ENCODE measurements around the gene DDA1. TPM values are rescaled to one million over a fixed set of nuclear protein-coding genes. Genes with fewer than 3 reads are reported as not detected.

Gene DDA1
- total RNA-seq, 2 experiments from 2014 or later = 47.7 to 58.9 TPM

DNA sequence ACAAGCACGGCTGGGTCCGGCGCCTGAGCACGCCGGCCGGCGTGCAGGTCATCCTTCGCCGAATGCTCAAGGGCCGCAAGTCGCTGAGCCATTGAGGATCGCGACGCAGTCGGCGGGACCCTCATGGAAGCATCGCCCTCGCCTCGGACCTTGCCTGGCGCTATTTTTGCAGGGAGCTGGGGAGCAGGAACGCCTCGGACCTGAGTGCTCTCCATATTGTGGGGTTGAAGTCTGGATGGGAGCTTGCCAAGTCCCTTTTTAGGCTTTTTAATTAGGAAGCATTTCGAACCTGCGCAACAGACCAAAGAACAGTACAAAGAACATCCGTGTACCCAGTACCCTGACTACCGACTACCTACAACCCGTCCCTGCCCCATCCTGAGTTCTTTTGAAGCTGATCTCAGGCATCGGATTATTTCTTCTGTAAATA is 3.1 kb upstream of the DDA1 start:
- Mint-ChIP-seq H3K36me3 (peaks cover 3% of the 10 kb centered on the region), H3K27me3 (no peaks in the 10 kb centered on the region), H3K4me3 (peak overlapping the region; percentile 87), H3K4me1 (peaks cover 56% of the 10 kb centered on the region), H3K9me3 (ENCODE audit: low read depth) (no peaks in the 10 kb centered on the region), H3K27ac (peak overlapping the region; percentile 89)
- no peak for DNase-seq
- ATAC-seq = no peak
- CTCF ChIA-PET = interaction anchor here (0.9 to 6.2 kb wide), 6 partner anchors 13 to 99 kb away, joined by 3 to 44 read pairs (median 6); partner anchors contain the start of genes ANO8 and BST2

DNA sequence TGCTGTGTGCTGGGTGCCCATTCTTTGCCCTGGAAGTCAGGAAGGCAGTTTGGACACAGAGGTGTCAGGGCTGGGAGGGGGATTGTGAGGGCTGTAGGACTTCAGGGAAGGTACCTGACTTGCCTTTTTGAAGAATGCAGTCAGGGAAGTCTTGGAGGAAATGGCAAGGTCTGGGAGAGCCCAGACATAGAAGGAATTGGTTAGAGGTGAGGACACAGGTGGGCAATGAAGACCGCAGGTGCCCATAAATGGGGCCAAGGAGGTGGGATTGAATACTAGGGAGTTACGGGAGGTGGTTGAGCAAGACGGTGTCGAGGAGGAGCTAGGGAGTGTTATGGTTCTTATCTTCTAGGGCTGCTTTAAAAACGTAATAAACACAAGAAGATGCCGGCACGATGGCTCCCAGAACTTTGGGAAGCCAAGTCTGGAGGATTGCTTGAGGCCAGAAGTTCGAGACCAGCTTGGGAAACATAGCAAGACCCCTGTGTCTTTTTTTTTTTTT is 1.4 kb upstream of the DDA1 start:
- CTCF ChIA-PET = interaction anchor here (0.7 to 6.2 kb wide), 7 partner anchors 13 to 188 kb away, joined by 3 to 44 read pairs (median 3); partner anchors contain the start of gene ANO8
- Mint-ChIP-seq H3K9me3 (ENCODE audit: low read depth) (no peaks in the 10 kb centered on the region), H3K27ac (peak overlapping the region; percentile 3), H3K4me3 (peak overlapping the region; percentile 4), H3K36me3 (peaks cover 3% of the 10 kb centered on the region), H3K4me1 (peaks cover 56% of the 10 kb centered on the region), H3K27me3 (no peaks in the 10 kb centered on the region)
- ATAC-seq (no peak), DNase-seq (no peak)

DNA sequence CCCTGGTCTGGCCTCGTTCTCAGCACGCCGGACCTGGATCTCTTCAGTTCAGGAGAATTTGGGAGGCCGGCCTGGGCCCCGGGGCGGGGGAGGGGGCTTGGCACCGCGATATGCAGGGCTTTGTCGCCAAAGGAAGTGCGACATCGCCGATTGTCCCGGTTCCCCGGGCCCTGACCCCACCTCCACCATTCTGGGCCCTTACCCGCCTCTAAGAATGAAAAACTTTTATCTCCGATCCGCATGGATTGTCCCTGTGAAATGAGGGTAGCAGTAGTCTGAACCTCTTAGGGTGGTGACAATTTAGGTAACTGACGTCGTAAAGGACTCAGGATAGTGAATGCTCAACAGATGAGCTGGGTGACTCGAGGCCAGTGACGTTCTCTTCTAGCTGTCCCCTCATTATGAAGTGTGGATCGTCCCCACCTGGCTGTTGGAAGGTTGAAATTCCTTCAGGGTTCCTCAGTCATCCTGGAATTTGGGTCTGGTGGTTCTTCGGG is 650 bp downstream of the DDA1 start:
- Mint-ChIP-seq H3K27ac (peak overlapping the region; percentile 95), H3K27me3 (no peaks in the 10 kb centered on the region), H3K36me3 (peaks cover 9% of the 10 kb centered on the region), H3K9me3 (ENCODE audit: low read depth) (no peaks in the 10 kb centered on the region), H3K4me1 (peaks cover 41% of the 10 kb centered on the region), H3K4me3 (peak overlapping the region; percentile 90)
- no peak for ATAC-seq
- CTCF ChIA-PET = interaction anchor here (0.7 to 6.2 kb wide), 7 partner anchors 17 to 257 kb away, joined by 3 to 44 read pairs (median 7); partner anchors contain the start of genes ANO8, BABAM1 and GTPBP3
- DNase-seq = peak; percentile 55

DNA sequence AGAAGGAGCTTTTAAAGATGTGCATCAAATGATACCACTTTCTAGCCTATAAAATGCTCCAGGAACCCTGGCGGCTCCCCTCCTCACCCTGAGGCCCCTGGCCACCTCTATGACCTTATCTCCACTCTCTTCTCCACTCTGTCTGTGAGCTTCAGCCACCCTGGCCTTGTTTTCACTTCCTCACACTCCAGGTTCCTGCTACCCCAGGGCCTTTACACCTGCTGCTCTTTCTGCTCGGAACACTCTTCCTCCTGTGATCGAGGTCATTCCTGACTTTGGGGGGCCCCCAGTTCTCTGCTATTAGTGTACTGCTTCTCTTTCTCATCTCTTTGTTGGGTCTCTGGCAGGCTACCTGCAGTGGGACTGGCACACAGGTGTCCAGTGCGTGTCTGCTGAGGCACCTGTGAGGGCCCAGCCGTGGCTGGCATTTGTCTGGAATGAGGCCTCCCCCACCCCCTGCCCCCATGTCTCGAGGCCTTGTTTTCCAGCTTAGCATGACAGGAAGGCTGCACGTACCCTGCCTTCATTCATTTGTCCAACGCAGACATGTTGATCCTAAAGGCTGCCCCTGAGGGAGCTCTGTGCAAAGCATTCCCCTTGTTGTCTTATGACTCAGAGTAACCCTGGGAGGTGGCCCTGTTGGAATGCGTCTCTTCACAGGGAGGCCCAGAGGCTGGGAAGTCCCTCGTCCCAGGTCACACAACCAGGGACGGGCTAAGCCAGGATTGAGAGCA is 2.3 kb downstream of the DDA1 start:
- peak overlapping the region; percentile 39 for H3K27ac Mint-ChIP-seq

DNA sequence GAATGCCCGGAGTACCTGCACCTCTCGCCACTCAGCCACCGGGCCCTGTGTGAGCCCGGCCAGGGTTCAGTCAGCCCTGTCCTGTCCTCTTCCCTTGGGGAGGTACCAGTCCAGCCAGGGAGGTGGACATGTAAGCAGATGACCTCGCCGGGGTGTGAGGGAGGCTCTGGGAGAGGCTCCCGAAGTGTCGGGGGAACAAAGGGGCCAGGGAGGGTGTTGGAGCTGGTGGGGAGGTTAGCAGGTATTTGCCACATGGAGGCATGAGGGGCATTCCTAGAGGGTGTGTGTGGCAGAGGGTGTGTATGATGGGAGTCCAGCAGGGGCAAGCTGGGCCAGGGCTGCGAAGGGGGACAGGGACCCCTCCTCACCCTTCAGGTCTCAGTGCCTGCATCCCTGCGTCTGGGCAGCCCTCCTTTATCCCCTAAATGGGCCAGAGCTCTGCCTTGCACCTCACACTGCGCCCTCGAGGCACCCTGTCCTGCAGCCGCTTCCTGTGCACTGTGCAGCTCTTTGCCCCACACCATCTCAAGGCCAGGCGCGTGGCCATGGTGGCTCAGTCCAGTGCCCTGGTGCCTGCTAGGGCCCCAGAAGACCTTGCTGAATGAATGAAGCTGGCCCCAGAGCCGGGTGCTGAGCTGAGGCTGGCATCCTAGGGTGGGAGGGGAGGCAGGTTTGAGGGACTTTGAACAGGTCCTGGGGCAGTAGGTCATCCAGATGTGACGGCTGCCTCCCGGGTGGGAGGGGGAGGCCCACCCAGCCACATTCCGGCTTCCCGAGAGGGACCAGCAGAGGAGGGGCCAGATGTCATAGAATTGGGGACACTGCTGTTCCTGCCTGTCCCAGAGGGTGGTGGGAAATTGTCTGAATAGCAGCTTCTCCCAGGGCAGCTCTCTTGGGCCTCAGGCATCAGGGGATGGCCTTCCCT is 3.1 kb downstream of the DDA1 start:
- CTCF ChIA-PET = interaction anchor here (1.7 kb wide), 1 partner anchor 22 kb away, joined by 5 read pairs; the partner anchor contains the start of gene ANO8
- H3K4me3 Mint-ChIP-seq = no peak overlapping the region
- no peaks in the 10 kb centered on the region for H3K27me3 Mint-ChIP-seq
- no peak overlapping the region for H3K27ac Mint-ChIP-seq
- ATAC-seq = no peak
- DNase-seq = no peak
- H3K4me1 Mint-ChIP-seq = peaks cover 32% of the 10 kb centered on the region
- peaks cover 16% of the 10 kb centered on the region for H3K36me3 Mint-ChIP-seq
- H3K9me3 Mint-ChIP-seq (ENCODE audit: low read depth) = no peaks in the 10 kb centered on the region

More for the DNA sequence above, 2.3 kb downstream of the DDA1 start:
- H3K27me3 Mint-ChIP-seq = no peaks in the 10 kb centered on the region
- H3K9me3 Mint-ChIP-seq (ENCODE audit: low read depth) = no peaks in the 10 kb centered on the region
- DNase-seq = no peak
- no peak overlapping the region for H3K4me3 Mint-ChIP-seq
- ATAC-seq = no peak
- peaks cover 40% of the 10 kb centered on the region for H3K4me1 Mint-ChIP-seq
- CTCF ChIA-PET = no interaction called here
- peaks cover 16% of the 10 kb centered on the region for H3K36me3 Mint-ChIP-seq

DNA sequence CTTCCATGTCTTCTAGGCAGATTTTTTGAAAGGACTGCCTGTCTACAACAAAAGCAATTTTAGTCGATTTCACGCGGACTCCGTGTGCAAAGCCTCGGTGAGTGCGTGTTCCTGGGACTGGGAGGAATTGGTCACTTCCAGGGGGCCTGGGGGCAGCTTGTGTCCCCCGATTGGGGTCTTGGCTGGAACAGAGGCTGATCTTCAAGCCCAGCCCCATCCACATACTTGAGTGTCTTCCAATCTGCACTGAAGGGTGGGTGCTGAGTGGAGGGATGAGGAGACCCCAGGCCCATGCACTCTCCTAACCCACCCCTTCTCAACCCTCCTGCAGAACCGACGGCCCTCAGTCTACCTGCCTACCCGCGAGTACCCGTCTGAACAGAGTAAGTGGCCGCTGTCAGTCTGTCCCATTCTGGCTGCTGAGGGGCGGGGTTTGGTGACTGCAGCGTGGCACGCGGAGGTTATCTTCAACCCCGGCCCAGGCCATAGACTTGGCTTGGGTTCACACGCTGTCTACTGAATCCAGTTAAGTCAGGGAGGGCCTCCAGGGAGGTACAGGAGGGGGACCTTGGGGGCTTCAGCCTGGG is 4.7 kb downstream of the DDA1 start:
- DNase-seq (no peak), ATAC-seq (no peak)
- H3K9me3 Mint-ChIP-seq (ENCODE audit: low read depth) = no peaks in the 10 kb centered on the region
- H3K36me3 Mint-ChIP-seq = peaks cover 16% of the 10 kb centered on the region
- H3K4me1 Mint-ChIP-seq = peaks cover 23% of the 10 kb centered on the region
- no peak overlapping the region for H3K27ac Mint-ChIP-seq
- H3K27me3 Mint-ChIP-seq = no peaks in the 10 kb centered on the region
- H3K4me3 Mint-ChIP-seq = no peak overlapping the region
- CTCF ChIA-PET = no interaction called here

DNA sequence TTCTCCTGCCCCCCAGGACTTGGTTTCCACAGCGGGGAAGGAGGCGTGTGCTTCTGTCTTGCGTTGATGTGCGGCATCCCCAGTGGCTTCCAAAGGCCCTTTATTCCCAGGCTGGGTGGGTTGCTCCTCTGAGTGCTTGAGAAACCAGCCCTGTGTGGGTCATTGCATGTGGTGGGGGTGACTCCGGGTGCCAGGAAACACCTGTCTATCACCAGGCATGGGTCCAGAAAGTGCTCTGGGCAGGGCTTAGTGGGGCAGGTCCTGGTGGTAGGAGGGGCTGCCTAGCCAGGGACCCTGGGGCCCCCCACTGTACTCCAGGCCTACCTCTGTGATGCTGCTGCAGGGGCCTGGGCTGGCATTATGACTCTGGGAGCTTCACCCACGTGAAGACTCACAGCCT is 9.6 kb downstream of the DDA1 start:
- Mint-ChIP-seq H3K4me3 (no peak overlapping the region), H3K27ac (no peak overlapping the region), H3K9me3 (ENCODE audit: low read depth) (no peaks in the 10 kb centered on the region), H3K4me1 (peaks cover 5% of the 10 kb centered on the region), H3K36me3 (peaks cover 20% of the 10 kb centered on the region), H3K27me3 (no peaks in the 10 kb centered on the region)
- CTCF ChIA-PET = interaction anchor here (0.6 kb wide), 1 partner anchor 69 kb away, joined by 3 read pairs; no protein-coding TSS in a partner anchor
- DNase-seq = no peak
- no peak for ATAC-seq

DNA sequence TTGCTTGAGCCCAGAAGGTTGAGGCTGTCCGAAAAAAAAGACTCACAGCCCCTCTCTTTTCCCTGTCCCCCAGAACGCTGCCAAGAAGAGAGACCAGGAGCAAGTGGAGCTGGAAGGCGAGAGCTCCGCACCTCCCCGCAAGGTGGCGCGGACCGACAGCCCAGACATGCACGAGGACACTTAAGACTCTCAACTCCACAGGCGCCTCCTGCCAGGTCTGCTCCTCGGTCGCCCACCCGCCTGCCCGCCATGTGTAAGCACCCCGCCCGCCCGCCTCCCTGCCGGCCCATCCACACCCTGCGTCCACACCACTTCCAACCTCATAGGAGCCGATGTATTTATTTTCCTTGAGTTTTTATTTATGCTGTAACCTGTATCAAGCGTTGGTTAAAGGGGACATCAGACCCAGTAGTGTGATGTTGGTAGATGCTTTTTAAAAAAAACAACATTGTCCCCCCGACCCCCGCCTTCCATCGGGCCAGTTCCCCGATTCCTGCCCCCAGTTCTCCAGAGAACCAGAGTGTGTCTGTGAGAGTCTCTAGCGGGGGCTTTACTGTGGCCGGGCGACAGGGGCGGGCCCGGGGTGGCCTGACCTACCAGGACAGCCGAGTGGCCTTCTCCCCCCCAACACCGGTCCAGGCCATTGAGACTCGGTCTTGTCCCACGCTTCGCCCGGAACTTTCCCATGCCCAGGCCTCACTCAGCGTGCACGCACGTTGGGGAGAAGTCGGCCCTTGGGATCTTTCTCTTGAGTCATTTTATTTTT is 10.3 kb downstream of the DDA1 start:
- H3K4me3 Mint-ChIP-seq = no peak overlapping the region
- no peaks in the 10 kb centered on the region for H3K27me3 Mint-ChIP-seq
- H3K36me3 Mint-ChIP-seq = peaks cover 17% of the 10 kb centered on the region
- no peak for DNase-seq
- no peak for ATAC-seq
- H3K4me1 Mint-ChIP-seq = peaks cover 5% of the 10 kb centered on the region
- CTCF ChIA-PET = interaction anchor here (0.6 kb wide), 1 partner anchor 69 kb away, joined by 3 read pairs; no protein-coding TSS in a partner anchor
- no peaks in the 10 kb centered on the region for H3K9me3 Mint-ChIP-seq (ENCODE audit: low read depth)
- H3K27ac Mint-ChIP-seq = no peak overlapping the region

DNA sequence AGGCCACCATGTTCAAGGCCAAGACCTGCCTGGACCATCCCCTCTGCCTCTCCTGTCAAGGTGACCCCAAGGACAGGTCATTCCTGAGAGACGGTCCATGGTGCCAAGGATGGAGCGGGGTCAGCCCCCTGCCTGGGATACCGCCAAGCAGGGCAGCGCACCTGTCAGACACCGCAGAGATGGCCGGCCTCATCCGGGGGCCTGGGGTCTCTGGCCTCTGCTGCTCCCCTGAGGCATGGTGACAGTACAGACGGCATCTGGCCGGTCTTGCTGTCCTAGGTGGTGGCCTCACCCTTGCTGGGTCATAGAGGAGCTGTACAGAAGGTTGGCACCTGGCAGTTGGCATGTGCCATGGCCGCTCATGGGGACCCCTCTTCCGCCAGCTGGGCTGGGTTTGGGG is 11.1 kb downstream of the DDA1 start:
- peaks cover 17% of the 10 kb centered on the region for H3K36me3 Mint-ChIP-seq
- ATAC-seq (no peak), DNase-seq (no peak)
- peaks cover 5% of the 10 kb centered on the region for H3K4me1 Mint-ChIP-seq
- H3K9me3 Mint-ChIP-seq (ENCODE audit: low read depth) = no peaks in the 10 kb centered on the region
- no peak overlapping the region for H3K27ac Mint-ChIP-seq
- no peaks in the 10 kb centered on the region for H3K27me3 Mint-ChIP-seq
- H3K4me3 Mint-ChIP-seq = no peak overlapping the region
- CTCF ChIA-PET = no interaction called here

DNA sequence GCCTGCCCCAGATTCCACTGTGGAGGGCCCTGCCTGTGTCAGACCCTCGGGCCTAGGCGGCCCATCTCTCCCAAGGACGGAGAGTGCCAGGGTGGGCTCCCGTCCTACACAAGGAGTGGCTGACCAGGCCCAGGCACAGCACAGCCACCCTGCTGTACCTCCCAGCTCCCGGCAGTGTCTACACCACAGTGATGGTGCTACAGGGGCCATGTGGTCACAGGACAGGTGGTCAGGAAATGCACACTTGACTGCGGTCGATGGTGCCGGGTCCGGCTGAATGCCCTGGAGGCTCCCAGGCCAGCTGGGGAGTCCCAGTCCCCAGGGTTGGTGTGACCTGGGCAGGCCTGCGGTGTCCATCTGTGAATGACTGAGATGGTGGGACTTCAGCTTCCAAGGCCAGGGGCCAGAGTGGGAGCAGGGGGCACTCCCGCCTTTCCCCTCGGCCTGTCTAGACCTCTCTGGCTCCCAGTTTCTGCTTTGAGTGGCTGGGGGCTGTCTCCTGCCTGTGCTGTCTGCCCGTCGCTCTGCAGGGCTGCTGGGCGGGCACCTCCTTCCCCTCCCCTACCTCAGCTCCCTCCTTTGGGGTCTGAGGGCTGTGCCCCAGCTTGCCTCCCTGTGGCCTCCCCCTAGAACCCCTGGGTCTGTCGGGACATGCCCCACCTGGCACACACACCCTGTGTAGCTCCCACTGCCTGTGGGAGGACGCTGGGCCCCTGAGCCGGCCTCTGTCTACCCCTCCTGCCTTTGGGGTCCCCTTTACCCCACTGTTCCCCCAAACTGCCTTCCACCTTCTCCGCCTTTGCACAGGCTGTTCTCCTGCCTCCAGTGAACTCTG is 12.5 kb downstream of the DDA1 start:
- Mint-ChIP-seq H3K27ac (no peak overlapping the region), H3K36me3 (peaks cover 10% of the 10 kb centered on the region), H3K4me3 (no peak overlapping the region), H3K27me3 (no peaks in the 10 kb centered on the region), H3K9me3 (ENCODE audit: low read depth) (no peaks in the 10 kb centered on the region), H3K4me1 (no peaks in the 10 kb centered on the region)
- CTCF ChIA-PET = interaction anchor here (0.6 to 1.4 kb wide), 2 partner anchors 15 to 17 kb away, joined by 3 to 4 read pairs; no protein-coding TSS in a partner anchor
- DNase-seq = no peak
- ATAC-seq = no peak

DNA sequence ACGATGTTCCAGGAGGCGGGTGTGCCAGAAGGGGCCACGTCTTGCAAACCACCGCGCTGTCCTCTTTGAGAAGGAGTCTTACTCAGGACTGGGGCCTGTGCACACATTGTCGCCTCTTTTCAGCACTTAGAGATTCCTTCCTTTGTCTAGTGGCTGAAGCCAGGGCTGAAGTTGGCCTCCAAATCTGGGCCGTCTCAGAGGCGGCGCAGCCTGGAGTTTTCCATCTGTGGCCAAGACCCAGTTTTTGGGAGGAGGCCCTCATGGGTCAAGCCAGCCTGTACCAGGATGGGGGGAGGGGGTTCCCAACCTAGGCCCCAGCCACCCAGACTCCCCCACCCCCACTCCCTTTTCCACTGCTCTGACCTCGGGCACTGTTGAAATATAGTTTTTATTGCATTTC is 13.5 kb downstream of the DDA1 start:
- Mint-ChIP-seq H3K27me3 (peaks cover 4% of the 10 kb centered on the region), H3K27ac (no peak overlapping the region), H3K9me3 (ENCODE audit: low read depth) (no peaks in the 10 kb centered on the region), H3K36me3 (peaks cover 10% of the 10 kb centered on the region), H3K4me1 (no peaks in the 10 kb centered on the region), H3K4me3 (no peak overlapping the region)
- CTCF ChIA-PET = no interaction called here
- DNase-seq (no peak), ATAC-seq (no peak)

All from activated CD8-positive, alpha-beta memory T cell treated with anti-CD3 and anti-CD28 coated beads, Interleukin-2, amount 10 ng/mL, durations not matched to agents 7 days and 5 days (primary cell).